Measurements from ENCODE around the gene ATP9B.
A peak's percentile ranks its signal among the peaks of the same experiment; 100 is the strongest.

ATP9B gene

DNA sequence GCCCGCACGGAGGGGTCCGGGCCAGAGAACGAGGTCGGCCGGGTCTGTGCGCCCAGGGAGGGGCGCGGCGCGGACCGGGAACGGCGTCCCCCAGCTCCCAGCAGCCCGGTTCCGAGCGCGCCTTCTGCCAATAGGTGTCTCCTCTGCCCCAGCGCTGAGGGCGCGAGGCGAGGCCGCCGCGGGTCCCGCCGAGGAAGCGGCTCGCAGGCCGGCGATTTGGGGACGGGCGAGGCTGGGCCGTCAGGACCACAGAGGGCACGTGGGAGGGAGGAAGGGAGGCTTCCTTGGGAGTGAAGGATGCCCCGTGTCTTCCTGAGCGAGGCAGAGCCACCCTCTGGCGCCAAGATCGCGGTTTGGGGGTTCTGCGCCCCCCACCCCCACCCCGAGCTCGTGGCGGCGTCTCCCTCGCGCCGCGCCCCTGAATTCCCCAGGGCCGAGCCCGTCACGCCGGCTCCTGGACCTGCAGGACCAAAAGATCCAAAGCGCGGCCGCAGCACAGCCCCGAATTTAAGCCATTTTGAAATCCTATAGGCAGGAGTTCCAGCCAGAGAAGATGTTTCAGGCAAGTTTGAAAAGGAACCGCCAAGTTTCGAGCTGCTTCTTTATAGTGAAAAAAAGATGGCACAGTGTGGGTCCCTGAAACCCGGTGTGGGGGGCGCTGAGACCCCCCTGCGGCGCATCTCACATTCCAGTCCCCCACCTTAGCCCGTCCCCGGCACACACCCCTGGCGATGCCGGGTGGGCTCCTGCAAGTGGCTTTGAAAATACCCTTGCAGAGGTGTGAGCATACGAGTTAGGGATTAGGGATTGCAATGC, 327.4 kb downstream of the ATP9B start:
- DNase-seq (ENCODE audit: low read depth) = no peak
- TF ChIP-seq, protein P1, sequence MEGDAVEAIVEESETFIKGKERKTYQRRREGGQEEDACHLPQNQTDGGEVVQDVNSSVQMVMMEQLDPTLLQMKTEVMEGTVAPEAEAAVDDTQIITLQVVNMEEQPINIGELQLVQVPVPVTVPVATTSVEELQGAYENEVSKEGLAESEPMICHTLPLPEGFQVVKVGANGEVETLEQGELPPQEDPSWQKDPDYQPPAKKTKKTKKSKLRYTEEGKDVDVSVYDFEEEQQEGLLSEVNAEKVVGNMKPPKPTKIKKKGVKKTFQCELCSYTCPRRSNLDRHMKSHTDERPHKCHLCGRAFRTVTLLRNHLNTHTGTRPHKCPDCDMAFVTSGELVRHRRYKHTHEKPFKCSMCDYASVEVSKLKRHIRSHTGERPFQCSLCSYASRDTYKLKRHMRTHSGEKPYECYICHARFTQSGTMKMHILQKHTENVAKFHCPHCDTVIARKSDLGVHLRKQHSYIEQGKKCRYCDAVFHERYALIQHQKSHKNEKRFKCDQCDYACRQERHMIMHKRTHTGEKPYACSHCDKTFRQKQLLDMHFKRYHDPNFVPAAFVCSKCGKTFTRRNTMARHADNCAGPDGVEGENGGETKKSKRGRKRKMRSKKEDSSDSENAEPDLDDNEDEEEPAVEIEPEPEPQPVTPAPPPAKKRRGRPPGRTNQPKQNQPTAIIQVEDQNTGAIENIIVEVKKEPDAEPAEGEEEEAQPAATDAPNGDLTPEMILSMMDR (IDR thresholded peaks at IDR 0.05; ENCODE audit: control insufficient read depth, extremely low read depth, insufficient read depth) = peak; percentile 71
- no peak overlapping the region for H3K4me3 ChIP-seq (ENCODE audit: low read depth, low read length)

DNA sequence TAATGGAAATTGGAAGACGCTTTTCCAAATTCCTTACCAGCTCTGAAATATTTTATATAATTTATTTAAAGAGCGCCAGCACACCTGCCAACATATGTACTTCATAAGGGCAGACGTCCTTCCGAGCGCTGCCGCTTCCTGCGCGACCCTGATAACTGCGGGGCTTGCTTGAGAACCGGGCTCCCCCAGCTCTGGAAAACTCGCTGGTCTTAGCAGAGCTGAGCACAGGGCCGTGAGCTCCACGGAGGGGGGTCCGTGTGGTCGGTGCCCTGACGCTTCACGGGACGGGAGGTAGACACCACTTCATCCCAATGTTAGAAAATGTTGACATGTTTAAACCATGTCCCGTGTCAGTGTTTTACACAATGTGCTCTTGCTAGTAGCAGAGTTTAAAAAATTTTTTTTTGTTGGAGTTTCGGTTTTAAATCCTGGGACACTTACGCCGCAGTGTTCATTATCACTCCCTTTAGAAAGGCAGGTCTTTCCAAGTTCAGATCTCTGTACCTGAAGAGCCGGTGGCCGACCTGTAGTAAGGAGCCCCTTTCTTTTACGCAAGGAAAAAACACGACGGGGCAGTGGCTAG, 328.1 kb downstream of the ATP9B start:
- no peak overlapping the region for H3K4me3 ChIP-seq (ENCODE audit: low read depth, low read length)
- TF ChIP-seq, protein P1 (IDR thresholded peaks at IDR 0.05; ENCODE audit: control insufficient read depth, extremely low read depth, insufficient read depth) = no peak
- DNase-seq (ENCODE audit: low read depth) = no peak

DNA sequence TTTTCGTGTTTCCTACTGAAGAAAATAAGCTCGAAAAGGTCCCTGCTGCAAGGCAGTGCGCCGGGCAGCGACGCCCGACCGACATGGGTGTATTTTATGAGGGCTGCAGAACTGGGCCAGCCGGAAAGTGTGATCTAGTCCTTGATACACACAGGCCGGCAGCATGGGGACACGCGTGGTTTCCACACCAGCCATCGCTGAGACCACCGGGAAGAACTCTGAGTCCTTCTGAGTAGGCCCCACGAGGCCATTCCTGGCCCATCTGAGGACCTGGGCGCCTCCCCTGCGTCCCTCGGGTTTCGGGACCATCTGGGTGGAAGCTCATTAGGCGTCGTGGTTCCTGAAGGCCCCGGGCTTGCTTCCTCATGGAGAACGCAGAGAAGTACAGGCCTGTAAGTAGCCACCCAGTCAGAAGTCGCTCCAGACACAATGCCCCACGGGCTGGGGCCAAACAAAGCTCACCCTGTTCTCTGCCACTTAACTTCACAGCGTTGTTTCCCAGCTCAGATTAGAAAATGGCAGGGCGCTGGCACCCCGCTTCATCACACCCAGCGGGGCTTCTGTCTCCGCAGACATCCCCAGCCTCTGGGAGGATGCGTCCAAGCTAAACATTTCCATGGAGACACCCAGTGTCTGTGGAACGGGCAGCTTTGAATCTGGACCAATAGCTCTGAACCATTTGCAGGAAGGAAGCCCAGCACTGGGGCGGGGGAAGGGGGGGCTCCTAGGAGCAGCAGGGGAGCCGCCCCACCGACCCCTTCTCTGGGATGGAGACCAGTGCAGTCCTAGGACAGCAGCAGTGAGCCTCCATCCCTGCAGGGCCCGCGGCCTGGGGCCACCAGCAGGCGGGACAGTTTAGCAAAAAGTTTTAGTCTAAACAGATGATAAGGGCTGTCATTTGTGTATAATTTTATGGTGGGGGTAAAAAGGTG, 328.9 kb downstream of the ATP9B start:
- no peak for DNase-seq (ENCODE audit: low read depth)
- no peak overlapping the region for H3K4me3 ChIP-seq (ENCODE audit: low read depth, low read length)
- TF ChIP-seq, protein P1 (IDR thresholded peaks at IDR 0.05; ENCODE audit: control insufficient read depth, extremely low read depth, insufficient read depth) = no peak

DNA sequence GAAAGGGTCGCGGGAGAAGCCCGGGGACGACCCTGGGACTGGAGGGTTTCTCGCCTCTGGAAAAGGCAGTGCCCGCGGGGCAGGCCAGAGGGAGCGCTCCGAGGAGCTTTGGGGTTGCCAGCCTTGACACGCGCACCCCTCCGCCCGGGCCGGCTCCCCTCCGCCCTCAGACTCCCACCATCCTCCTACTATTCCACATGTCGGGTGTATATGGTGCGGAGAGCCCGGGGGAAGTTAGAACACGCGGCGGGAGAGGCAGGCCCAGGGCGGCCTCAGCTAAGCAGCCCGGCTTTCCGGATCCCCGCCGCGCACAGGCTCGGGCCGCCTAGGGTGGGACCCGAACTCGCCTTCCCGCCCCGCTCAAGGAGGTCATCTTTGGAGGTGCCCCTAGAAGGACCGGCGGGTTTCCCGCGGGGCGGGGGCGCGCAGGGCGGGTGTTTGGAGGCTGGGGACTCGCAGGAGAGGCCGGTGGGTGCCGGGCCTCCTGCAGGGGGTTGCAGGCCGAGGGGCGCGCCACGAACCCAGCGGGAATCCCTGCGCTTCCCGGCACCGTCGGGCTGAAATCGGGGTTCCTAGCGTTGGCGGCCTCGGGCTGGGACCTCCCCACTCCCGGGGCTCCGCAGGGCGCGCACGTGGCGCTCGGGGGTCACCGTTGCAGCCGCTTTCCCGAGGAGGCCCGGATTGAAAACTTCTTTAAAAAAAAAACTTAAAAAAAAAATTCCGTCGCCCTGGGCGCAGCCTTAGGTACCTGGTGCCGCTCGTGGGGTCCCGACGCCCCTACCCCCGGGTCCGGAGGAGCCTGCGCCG, 330.3 kb downstream of the ATP9B start:
- peak overlapping the region; percentile 53 for H3K4me3 ChIP-seq (ENCODE audit: low read depth, low read length)
- DNase-seq (ENCODE audit: low read depth) = no peak
- TF ChIP-seq, protein P1 (IDR thresholded peaks at IDR 0.05; ENCODE audit: control insufficient read depth, extremely low read depth, insufficient read depth) = no peak

DNA sequence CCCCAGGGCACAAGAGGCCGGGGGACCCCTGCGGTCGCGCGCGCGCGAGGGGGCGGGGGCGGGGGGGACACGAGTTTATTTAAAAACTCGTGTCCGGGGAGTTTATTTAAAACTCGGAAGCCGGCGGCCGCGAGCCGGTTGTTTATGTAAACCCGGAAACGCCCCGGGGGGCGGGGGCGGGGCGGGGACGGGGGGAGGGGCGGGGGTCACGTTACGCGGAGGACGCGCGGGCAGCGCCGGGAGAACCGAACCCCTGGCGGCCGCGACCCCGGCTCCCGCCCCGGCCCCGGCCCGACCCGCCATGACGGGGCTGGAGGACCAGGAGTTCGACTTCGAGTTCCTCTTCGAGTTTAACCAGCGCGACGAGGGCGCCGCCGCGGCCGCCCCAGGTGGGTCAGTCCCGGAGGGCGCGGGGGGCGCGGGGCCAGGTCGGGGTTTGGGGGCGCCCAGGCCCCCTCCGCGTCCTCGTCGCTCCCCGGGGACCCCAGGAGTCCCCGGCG, 330.9 kb downstream of the ATP9B start:
- TF ChIP-seq, protein P1 (IDR thresholded peaks at IDR 0.05; ENCODE audit: control insufficient read depth, extremely low read depth, insufficient read depth) = no peak
- peak overlapping the region; percentile 53 for H3K4me3 ChIP-seq (ENCODE audit: low read depth, low read length)
- no peak for DNase-seq (ENCODE audit: low read depth)

All from LNCaP clone FGC (cell line).